Omental fat pad (tissue), 4 donors: ENCODE data around the gene GNG4. TPM values are rescaled to one million over a fixed set of nuclear protein-coding genes. Genes with fewer than 3 reads are reported as not detected.

Experiments
- ATAC-seq: fragments of 150-250 bp; one replicate; pipeline ENCODE4 v1.9.1; 2016; ENCODE audit warnings: mild to moderate bottlenecking, moderate library complexity; ENCODE audit not compliant: low FRiP score
- DNase-seq: peaks from one replicate; pipeline ENCODE4 v3.0.0-alpha.2; 2019; ENCODE audit warnings: low spot score
- total RNA-seq, 4 donors: library from RNA; depleted of rRNA; stranded (reverse); fragments of >200 nt; gene quantifications; one replicate each; pipeline ENCODE4 v1.1.0, GENCODE V29; 2016
- TF ChIP-seq, protein P1 (sequence below), 3 donors: fragments of 450-650 bp; IDR thresholded peaks; one replicate each; pipeline ENCODE4 v1.5.1; 2016 to 2017; ENCODE audit warnings: antibody characterized with exemption in 3 of 3, mild to moderate bottlenecking in 3 of 3, moderate library complexity in 2 of 3

The GNG4 gene
- total RNA-seq, 4 donors from 2014 or later, result 0.56 to 1.2 (median 0.93) TPM; not detected in 1

DNA sequence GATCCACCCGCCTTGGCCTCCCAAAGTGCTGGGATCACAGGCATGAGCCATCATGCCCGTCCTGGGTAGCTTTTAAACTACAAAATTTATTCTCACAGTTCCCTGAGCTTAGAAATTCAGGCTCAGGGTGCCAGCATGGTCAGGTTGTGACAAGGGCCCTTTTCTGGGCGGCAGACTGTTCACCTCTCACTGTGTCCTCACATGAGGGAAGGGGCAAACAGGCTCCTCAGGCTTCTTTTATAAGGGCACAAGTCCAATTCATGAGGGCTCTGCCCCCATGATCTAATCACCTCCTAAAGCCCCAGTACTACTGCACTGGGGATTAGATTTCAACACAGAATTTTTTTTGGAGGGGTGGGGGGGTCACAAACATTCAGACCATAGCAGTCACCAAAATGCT lies 36.8 kb downstream of the GNG4 start:
- TF ChIP-seq, protein P1, sequence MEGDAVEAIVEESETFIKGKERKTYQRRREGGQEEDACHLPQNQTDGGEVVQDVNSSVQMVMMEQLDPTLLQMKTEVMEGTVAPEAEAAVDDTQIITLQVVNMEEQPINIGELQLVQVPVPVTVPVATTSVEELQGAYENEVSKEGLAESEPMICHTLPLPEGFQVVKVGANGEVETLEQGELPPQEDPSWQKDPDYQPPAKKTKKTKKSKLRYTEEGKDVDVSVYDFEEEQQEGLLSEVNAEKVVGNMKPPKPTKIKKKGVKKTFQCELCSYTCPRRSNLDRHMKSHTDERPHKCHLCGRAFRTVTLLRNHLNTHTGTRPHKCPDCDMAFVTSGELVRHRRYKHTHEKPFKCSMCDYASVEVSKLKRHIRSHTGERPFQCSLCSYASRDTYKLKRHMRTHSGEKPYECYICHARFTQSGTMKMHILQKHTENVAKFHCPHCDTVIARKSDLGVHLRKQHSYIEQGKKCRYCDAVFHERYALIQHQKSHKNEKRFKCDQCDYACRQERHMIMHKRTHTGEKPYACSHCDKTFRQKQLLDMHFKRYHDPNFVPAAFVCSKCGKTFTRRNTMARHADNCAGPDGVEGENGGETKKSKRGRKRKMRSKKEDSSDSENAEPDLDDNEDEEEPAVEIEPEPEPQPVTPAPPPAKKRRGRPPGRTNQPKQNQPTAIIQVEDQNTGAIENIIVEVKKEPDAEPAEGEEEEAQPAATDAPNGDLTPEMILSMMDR (IDR thresholded peaks at IDR 0.05), result no peak
- DNase-seq (no peak), ATAC-seq (no peak)

GRCh38 chr1:235610157-235610556 lies 39.4 kb downstream of the GNG4 start:
- DNase-seq (no peak), ATAC-seq (no peak)
- TF ChIP-seq, protein P1 (IDR thresholded peaks at IDR 0.05), result no peak

DNA sequence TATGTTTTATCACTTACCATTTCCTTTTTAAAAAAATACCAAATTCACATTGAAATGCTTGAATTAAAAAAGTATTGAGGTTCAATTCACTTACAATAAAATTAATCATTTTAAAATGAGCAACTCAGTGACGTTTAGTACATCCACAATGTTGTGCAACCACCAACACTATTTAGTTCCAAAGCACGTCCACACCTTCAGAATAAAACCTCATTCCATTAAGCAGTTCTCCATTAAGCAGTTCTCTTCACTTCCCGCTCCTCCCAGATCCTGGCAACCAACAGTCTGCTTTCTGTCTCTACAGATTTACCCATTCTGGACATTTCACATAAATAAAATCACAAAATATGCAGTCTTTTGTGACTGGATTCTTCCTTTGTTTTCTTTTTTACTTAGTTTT lies 41.3 kb downstream of the GNG4 start:
- no peak for ATAC-seq
- TF ChIP-seq, protein P1 (IDR thresholded peaks at IDR 0.05), result no peak
- no peak for DNase-seq

DNA sequence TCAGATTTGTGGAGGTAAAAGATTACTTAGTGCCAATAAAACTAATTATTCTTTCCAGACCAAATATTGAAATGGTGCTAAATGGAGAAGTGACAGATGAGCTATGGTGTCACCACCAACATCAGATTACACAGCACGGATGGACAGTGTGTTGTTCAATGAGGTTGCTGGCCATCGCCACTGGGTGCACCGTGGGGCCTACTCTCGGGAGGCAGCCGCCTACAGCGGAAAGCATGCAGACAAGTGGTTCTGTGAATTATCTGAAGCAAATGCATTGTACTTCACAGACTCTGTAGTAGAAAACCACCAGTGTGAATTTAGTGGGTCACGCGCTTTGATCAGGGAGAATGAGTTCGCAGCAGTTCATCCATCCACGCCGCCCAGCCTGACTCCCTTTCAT lies 42.3 kb downstream of the GNG4 start:
- DNase-seq (no peak), ATAC-seq (no peak)
- TF ChIP-seq, protein P1 (IDR thresholded peaks at IDR 0.05), result no peak

GRCh38 chr1:235601104-235601503 lies 48.5 kb downstream of the GNG4 start:
- TF ChIP-seq, protein P1 (IDR thresholded peaks at IDR 0.05), result no peak
- ATAC-seq (no peak), DNase-seq (no peak)

DNA sequence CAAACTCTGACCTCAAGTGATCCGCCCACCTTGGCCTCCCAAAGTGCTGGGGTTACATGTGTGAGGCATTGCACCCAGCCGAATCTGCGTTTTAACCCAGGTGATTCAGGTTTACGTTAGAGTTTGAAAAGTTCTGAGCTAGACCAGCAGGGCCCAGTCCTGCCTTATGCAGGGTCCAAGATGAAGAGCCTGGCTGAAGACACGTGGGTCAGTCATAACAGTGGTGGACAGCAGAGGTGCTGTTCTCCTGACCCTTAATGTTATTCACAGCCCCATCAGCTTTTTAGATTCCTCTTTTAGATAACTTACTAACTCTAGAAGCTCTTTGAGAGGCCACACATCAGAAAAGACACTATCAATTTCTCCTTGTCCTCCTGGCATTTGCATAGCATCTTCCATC lies 50.0 kb downstream of the GNG4 start:
- ATAC-seq (no peak), DNase-seq (no peak)
- TF ChIP-seq, protein P1 (IDR thresholded peaks at IDR 0.05), result no peak

DNA sequence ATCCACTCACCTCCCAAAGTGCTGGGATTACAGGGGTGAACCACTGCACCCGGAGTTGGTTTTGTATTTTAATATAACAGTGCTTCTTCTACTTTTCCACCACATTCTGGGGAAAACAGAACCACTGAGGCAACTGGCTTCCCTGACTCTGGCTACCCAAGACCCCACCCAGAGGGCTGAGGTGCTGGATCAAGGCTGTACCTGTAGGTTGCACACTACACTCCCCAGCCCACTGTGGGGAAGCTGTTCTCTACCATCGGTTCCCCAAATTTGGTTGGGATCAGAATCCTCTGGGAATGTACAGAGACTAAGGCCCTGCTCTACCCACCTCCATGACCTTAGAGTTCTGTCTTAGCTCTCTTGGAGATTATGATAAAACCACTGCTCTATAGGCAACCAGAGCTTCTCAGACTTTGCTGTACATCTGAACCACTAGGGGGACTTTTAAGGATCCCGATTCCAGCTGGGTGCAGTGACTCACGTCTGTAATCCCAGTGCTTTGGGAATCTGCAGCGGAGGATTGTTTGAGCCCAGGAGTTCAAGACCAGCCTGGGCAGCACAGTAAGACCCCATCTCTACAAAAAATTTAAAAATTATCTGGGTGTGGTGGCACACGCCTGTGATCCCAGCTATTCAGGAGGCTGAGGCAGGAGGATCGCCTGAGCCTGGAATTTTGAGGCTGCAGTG lies 51.6 kb downstream of the GNG4 start:
- ATAC-seq, result no peak
- no peak for DNase-seq
- TF ChIP-seq, protein P1 (IDR thresholded peaks at IDR 0.05), result no peak
